Smooth muscle cell of the brain vasculature (primary cell): ENCODE results near the gene RCVRN.
A peak's percentile ranks its signal among the peaks of the same experiment; 100 is the strongest.
"Not testable (repeated sequence)": the region's sequence is repeated elsewhere in the genome, so short reads cannot be mapped to it uniquely, and the experiment has no call there.

Experiments used
- DNase-seq: peaks from one replicate; pipeline ENCODE4 v3.0.0-alpha.2; 2012; ENCODE audit warnings: low read depth, low spot score

RCVRN gene

DNA sequence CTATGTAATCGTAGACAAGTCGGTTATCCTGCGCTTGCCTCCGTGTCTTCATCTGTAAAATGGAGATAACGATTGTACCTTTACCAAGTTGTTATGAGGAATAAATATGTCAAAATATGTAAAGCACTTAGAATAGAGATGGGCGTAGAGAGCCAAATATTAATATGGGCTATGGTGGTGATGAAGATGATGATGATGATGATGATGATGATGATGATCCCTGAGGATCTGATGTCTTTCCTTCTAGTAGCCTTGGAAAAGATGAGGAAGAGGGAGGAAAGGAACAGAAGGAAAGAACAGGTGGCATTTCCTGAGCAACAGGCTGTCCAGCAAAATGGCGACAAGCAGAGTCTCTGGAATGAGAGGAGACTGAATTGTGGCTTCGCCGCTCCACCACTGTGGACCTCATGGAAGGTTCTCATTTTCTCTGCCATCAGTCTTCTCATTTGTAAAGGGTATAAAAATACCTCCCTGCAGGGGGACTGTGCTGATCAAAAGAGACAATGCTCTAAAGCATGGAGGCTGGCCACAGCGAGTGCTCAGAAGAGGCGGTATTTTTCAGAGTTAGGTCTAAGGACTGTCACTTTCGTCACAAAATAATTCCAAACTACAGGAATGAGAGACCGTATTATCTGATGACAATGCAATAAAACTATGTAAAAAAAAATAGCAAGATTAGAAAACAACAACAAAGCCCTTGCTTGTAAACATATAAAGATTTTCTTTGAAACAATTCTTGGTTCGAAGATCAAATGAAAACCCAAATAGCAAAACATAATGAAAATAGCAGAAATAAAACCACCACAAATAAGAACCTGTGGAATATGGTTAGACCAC is 17.2 kb upstream of the RCVRN start:
- no peak for DNase-seq

DNA sequence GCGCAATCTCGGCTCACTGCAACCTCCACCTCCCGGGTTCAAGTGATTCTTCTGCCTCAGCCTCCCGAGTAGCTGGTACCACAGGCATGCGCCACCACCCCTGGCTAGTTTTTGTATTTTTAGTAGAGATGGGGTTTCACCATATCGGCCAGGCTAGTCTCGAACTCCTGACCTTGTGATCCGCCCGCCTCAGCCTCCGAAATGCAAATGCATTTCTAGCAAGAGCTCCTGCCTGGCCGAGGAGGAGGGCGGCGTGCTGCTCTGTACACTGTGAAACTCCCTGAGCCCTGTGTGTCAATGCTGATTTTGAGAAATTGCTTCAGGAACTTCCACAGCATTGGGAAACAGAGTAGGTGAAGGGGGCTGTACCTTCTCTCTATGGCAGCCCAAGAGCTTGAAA is 16.1 kb upstream of the RCVRN start:
- DNase-seq, result not testable (repeated sequence)

DNA sequence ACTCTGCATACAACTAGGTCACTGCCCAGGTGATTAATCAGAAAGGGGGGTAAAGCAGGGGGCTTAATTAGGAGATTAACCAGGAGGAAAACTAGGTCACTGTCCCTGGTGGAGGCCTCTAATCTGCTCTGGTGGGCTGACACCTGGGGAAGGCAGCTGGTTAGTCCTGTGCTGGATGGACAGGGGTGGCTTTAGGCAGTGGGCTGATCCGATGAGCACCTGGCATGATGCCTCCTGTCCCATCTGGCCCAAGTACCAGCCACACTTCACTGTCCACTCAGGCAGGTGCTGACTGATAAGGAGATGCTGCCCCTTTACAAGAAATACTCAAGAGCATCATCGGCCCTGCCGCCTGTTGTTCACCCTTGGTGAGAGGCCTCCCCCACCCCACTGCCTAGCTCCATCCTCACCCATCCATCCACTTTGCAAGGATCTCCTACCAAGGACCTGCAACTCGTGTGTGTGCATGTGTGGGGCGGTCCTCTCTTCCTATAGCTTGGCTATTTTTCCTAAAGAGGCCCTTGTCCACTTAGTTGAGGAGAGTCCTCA is 13.8 kb upstream of the RCVRN start:
- DNase-seq, result no peak

DNA sequence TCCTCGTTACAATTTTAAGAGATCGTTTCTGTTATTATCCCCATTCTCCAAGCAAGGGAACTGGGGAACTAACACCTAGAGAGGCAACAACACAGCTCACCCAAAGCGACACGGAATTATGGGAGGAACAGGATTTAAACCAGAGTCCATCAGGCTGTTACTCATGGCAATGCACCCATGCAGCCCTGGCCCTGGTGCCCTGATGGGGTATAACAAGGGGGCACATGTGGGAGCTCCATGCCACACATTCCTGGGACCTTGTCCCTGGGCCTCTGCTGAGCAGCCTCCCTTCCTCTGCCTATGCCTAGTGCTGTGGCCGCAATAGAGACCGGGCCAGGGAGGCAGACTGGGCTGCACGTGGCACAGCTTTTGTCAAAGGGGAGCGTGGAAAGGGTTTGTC is 13.3 kb upstream of the RCVRN start:
- DNase-seq, result no peak

DNA sequence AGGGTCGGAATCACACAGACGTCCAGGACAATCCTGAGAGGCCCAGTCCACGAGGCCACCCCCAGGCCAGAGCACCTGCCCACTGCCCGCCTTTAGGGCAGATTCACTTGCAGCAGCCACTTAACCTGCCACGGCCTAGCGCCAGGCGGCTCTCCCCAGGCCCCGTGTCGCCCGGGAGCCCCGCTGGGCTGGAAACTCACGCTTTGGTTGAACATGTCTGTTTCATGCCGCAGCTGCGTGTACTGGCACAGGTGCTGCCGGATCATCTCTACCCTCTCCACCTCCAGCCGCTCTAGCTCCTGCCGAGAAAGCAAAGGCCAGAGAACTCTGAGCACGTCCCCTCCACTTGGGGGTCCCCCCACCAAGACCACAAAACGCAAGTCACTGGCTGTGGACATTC is 12.7 kb upstream of the RCVRN start:
- DNase-seq, result no peak

DNA sequence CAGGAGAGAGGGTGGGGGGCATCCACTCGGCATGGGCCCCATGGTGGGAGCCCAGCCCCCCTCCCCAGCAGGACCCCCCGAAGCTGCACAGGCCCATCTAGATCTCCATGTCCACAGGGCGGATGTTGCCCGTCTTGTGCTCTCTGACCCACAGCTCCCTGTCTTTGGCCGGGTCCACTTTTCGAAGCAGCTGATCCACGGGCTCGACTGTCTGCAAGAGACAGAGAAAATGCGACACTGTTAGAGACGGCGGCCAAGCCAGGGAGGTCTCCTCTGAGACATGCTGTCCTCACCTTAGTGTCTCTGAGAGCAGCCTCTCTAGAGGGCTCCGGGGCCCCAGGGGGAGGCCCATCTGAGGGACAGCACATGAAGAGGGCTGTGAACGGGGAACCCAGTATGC is 12.1 kb upstream of the RCVRN start:
- DNase-seq, result no peak

DNA sequence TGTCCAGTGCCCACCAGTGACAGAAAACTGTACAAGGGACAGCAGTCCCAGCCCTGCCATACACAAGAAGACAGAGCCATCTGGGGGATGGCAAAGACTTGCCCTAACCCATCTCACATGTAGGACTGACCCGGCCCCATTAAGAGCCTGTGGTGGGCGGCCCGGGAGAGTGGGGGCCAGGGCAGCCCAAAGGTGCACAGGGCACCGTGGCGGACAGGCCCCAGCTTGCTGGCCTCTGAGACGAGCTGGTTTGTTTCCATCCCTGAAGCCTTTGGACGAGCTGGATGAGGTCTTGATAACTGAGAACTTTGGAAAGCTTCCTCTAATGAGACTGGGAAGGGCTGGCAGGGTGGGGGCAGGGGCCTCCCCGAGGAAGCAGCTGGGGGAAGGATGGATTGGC is 11.0 kb upstream of the RCVRN start:
- no peak for DNase-seq

DNA sequence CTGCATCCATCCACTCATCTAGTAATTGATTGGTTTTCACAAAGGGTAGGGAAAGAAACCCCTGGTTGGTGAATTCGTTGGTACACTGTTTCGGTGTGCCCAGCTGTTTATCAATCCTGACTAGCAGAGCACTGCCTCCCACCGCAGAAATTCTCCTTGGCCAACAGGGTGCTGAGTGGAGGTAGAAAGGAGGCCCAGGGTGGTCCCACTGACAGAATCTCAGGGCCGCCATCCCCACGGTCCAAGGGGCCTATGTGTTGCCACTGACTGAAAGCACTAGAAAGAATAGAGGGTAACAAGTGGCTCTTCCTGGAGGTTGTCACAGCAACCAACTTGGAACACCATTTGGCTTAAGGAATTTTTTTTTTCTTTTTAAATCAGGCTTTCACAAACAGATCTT is 8.4 kb upstream of the RCVRN start:
- DNase-seq, result no peak

DNA sequence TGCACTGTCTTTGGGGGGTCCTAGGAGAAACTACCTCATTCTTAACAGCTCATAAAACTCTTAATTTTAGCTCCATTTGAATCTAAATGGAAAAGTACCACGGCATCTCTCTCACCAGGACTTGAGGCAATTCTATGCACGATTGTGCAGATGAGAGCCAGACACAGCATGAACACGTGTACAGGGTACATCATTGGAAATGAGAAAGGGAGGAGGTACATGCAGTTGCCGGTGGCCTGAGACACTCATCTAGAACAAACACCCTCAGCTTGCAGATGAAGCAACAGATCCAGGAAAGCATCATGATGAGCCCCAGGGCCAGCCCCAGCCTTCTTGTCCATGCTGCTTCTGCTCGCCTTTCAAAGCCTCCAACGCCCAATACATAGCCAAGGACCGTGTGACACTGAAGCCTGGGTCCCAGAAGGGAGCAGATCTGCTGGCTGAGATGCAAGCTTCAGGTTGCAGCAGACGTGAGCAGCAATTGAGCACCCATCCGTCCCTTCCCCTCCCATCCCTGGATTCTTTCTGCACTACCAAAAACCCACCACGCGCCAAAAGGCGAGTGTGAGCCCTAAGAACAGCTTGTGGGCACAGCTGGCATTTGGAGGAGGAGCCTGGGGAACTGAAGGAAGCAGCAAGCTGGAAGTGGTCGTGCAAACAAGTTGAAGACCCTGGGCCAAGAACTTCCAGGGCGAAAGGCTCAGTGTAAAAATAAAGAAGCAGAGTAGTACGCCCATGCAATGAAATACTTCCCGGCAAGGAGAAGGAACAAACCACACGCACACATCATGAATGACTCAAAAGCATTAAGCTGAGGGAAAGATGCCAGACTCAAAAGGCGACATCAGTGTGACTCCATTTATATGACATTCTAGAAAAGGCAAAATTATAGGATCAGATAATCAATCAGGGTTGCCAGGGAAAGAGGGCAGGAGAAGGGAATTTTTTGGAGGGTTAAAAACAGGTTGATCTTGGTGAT is 7.3 kb upstream of the RCVRN start:
- no peak for DNase-seq

DNA sequence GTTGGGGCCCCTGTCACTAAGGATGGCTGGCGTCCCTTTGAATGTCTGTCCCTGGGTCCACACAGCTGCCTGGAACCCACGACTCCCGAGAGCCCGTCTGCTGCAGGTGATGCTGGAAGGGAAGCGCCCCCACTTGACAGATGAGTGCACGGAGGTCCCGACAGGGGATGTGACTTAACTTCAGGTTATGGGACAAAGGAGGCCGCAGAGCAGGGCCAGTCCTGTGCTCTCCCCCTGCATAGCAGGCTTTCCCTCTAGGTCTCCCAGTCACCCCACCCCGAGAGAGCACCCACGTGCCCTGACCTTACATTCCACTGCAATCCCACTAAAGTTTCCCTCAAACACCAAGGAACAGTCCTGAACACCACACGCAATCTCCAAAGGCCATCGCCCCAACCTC is 6.0 kb upstream of the RCVRN start:
- no peak for DNase-seq

DNA sequence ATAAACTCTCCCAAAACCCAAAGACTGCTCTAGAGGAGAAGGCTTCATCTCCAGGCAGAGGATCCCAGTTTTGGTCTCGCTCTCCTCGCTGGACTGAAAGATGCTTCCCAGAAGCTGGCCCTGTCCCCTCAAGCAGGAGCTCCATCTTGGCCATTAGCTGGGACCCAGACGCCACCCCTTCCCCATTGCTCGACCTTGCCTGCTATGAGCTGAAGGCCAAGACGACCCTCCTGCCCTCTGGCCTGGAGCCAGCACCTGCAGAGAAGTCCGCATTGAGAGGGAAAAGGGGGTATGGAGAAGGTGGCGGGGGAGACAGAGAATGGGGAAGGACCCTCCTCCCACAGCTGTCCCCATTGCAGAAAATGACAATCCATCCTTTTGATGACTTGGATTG is 3.6 kb upstream of the RCVRN start:
- no peak for DNase-seq

DNA sequence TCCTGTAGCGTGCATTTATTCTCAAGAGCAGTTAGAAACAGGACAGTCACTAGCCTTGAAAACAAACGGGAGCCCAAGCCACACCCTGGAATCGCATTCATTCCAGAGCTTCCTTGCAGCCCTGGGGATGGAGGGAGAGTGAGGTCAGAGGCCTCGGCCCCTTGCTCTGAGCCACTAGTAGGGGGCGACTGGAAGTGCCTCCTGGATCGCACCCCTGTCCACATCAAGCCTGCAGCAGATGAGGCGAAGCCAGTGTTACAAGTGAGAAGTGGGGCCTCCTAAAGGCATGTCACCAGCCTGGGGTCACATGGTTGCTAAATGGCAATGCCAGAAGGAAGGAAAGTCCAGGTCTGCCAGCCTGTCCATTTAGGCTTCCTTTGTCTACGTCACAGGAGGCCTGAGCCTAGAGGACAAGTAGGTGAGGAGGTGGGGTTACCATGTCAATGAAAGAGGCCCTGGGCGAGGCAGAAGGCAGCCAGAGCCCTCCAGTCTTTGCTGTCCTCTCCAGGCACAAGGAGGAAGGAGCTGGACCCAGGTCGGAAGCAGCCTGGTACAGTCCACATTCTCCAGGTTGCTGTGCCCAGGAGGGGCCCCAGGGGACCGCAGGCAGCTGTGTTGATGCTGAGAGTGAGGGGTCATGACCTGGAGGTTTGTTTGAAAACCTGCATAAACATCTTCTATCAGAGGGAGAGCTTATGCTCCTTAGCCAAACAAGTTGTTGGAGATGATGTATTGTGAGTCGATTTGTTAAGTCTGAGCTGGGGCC is 3.0 kb upstream of the RCVRN start:
- peak; percentile 41 for DNase-seq

DNA sequence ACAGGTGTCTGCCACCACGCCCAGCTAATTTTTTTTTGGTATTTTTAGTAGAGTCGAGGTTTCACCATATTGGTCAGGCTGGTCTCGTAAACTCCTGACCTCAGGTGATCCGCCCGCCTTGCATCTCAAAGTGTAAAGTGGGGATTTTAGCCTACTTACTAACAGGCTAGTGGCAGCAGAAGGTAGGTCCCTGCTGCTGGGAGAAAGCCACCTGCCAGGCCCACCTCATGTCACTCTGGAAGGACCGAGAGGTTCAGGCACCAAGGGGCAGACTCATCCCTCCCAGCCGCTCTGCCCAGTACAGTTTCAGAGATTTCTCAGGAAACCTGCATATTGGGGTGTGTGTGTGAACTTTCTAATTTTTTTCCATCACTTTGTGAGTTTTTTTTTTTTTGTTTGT is 2.1 kb upstream of the RCVRN start:
- DNase-seq, result no peak

DNA sequence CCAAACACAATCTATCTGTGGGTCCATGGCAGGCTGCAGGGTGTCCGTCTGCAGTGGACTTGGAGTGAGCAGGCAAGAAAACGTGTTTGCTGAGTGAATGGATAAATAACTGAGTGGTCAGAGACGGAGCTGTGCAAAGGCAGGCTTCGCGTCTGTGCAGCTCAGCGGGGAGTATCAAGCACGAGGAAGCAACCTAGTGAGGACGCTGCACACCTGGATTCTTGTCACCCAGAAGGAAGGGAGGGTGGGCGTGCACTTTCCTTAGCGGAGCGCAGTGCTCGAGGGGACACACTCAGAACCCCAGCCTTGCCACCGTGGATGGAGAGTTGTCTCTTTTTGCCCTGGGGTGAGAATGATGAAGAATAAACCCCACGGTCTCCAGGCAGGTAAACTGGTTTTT is 1.5 kb upstream of the RCVRN start:
- DNase-seq, result no peak

DNA sequence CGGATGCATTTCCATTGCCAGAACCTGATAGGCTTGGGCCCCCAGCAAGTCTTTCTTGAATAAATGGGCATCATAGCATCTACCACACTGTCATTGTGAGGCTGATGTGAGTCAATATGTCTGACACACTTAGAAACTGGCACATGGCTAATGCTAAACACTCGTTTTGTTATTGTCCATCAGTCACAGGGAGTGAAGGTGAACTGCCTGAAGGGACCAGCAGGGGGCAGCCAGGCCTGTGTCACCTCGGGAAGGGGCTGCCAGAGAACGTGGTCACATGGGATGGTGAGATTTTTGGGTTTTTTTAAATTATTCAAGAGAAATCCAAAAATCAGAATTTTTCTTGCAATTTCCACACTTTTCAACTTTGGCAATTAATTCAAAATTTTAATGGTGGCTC is 831 bp upstream of the RCVRN start:
- no peak for DNase-seq

DNA sequence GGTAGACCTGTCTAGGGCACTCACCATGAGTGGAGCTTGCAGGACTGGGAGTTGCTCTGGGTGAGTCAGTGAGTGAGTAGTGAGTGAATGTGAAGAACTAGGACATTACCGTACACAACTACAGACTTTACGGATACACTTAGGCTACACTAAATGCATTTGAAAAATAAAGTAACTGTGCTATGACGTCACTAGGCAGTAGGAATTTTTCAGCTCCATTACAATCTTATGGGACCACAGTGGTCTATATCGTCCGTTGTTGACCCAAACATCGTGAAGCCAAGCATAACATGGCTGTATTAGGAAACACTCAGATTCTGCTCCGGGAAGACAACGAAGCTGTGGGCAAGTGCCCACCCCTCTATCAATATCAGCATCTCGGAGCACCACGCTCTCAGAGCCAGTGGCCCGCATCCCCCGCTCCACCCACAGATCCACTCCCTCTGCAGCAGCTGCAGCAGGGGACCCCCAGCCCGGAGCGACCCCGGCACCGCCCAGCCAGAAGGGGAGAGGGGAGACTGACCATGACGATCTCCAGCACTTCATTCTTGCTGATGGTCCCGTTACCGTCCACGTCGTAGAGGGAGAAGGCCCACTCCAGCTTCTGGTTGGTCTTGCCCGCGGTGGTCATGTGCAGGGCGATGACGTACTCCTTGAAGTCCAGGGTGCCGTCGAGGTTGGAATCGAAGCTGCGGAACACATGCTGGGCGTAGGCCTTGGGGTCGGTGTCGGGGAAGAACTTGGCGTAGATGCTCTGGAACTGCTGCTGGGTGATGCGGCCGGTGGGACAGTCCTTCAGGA is 594 bp downstream of the RCVRN start:
- DNase-seq, result no peak

DNA sequence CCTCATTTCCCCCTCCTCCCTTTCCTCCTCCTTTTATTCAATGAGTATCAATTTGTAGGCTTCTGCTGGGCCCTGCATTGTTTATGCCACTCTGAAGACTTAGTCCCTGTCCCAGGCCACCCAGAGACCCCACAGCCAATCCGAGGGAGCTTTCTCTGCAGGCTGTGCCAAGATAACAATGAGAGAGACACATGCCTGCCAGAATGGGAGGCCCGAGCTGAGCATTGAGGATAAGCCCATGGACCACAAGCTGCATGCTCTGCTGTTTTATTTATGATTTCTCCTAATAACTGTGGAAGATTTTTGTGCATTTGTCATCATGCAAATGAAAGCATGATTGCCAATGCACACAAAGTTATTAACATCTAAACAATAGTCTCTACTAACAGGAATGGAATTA is 3.0 kb downstream of the RCVRN start:
- DNase-seq, result no peak

DNA sequence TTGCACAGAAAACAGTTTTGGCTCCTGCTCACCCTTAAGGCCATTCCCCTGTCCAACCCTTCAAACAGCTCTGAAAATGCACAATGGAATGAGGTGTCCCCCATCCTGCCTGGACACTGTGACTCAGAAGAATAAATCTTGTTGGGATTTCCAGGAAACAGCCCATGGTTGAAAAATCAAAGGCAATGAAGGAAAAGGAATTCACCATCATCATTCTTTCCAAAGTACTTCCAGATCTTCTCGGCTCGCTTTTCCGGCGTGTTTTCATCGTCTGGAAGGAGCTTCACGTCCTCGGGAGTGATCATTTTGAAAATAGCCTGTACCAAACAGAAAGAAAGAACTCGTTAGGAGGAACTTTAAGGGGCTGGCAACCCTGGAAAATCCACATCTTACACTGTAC is 4.3 kb downstream of the RCVRN start:
- DNase-seq, result no peak

DNA sequence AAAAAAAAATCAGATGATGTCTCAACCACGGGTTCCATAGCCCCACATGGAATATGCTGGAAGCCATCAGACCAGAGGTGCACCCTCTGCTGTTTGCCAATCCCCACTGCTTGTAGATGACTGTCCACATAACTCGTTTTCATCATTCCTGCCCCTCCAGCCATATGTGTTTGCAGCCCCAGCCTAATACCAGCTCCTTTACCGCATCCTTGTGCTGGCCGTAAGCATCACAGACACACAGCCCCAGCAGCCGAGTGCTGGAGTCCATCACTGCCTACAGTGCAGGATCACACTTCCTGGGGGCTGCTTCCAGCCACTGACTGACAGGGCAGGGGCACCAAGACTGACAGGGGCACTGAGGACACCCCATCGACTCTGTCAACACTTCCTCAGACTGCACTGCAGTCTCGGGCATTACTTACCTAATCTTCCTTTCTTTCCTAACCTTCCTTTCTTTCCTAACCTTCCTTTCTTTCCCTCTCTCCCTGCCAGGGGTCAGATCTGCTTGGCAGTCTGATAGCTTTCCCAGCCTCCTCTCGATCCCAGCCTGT is 5.0 kb downstream of the RCVRN start:
- DNase-seq, result no peak

DNA sequence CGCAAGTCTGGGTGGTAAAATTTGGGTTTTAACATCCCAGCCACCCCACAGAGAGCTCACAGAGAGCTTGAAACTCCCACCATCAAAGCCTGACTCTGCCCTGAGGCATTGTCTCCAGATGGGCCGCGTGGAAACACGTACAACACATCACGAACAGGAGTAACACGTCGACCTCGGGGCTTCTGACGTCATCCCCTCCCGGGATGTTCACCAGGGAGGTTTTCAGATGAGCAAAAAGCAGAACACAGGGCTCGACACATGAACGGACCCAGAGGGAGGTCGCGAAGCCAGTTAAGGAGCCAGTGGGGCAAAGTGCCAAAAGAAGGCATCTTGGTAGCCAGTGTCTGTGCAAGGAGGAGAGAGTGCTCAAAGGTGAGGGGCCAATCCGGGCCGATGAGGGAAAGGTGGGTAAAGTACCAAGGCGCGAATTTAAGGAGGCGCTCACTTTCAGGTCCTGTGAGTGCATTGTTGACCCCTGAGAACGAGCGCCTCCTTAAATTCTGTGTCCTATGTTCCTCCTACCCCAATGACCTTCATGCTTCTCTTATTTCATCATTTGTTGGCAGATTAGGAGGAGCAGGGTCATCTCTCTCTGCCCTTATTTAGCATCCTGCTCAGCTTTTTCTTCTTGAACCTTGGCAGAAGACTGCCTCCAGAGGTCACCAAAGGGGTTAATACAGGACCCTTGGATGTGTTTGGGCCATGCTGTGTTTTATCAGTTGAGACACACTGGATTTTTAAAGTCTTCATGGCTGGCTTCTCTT is 5.6 kb downstream of the RCVRN start:
- no peak for DNase-seq
